HG03432 (cell line): Measurements from ENCODE around the gene SMARCA4.
"Not testable (repeated sequence)": the region's sequence is repeated elsewhere in the genome, so short reads cannot be mapped to it uniquely, and the experiment has no call there.

ENCODE experiments used
- ATAC-seq: cut with Tn5 transposase; IDR thresholded peaks from one replicate; pipeline ENCODE4 v1.9.1; 2021; ENCODE audit warnings: mild to moderate bottlenecking, moderate library complexity; ENCODE audit not compliant: unreplicated experiment

The SMARCA4 gene

DNA sequence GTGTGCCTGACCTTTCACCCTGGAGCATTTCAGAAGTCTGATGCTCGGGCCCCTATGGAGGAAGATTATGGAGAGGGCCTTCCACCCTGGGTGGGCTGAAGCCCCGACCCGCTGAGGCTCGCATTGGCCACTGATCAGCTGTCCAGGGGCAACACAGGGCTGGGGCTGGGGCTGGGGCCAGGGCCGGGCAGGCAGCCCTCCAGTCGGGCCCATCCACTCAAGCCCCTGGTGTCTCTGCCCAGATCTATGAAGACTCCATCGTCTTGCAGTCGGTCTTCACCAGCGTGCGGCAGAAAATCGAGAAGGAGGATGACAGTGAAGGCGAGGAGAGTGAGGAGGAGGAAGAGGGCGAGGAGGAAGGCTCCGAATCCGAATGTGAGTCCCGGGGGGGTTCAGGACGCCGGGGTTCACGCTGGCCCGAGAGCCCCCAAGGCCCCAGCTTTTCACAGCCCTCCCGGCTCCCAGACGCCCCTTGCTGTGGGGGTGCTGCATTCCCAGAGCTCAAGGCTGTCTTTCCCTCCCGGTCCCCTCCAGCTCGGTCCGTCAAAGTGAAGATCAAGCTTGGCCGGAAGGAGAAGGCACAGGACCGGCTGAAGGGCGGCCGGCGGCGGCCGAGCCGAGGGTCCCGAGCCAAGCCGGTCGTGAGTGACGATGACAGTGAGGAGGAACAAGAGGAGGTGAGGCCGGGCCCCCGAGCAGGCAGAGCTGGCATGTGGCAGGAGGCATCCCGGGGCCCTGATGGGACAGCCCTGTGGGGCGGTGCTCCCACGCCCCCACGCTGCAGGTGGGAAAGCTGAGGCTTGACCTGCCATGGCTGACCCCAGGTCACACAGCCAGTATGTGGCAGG is 98.9 kb downstream of the SMARCA4 start:
- no peak for ATAC-seq

DNA sequence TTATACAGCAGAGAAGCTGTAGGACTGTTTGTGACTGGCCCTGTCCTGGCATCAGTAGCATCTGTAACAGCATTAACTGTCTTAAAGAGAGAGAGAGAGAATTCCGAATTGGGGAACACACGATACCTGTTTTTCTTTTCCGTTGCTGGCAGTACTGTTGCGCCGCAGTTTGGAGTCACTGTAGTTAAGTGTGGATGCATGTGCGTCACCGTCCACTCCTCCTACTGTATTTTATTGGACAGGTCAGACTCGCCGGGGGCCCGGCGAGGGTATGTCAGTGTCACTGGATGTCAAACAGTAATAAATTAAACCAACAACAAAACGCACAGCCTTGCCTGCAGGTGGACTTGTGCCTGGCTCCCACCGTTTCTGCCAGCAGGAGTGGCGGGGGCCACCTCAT is 101.1 kb downstream of the SMARCA4 start:
- no peak for ATAC-seq

DNA sequence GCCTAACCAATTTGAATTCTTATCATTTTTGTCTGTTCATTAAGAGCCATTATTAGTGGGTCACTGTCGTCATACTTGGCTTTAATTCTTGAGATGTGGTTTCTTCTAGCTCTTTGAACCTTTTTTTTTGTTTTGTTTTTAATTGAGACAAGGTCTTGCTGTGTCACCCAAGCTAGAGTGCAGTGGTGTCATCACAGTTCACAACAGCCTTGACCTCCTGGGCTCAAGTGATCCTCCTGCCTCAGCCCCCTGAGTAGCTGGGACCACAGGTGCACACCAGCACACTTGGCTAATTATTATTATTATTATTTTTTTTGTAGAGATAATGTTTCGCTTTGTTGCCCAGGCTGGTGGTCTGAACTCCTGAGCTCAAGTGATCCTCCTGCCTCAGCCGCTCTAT is 102.6 kb downstream of the SMARCA4 start:
- no peak for ATAC-seq

DNA sequence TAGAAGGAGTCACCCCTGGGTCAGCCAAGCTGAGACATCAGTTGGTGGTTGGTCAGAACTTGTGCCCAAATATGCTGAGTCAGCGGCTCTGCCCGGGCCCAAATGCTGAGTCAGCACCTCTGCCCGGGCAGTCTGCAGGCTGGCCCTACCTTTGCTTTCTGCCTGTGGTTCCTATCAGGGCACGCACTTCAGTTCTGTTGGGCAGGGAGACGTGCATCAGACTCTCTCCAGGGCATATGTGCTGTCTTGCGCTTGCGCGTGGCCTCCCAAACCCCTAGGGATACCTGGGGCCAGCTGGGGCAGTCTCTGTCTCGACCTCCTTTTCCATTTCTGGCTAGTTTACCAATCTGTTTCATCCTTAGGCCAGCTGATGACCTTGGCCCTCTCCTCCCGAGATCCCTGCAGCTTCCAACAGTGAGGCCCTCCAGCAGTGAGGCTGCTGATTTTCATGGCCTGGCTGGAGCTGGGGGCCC is 104.0 kb downstream of the SMARCA4 start:
- ATAC-seq: no peak

DNA sequence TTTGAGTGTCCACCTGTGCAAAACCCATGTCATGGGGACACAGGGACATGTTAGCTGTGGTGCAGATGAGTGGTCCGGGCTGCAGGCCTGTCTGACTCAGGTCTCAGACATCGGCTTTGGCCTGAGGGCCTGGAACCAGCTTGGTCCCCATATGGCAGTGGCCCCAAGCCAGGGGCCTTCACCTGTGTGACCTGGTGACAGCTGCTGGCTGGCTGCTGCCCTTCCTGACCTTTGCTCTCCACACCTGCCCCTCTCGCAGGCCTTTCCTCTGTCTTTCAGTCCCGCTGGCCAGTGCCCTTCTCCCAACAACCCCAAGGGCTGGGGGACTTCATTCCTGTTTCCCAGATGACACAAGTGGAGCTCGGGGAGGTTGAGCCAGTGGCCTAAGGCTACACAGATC is 105.5 kb downstream of the SMARCA4 start:
- ATAC-seq: no peak

DNA sequence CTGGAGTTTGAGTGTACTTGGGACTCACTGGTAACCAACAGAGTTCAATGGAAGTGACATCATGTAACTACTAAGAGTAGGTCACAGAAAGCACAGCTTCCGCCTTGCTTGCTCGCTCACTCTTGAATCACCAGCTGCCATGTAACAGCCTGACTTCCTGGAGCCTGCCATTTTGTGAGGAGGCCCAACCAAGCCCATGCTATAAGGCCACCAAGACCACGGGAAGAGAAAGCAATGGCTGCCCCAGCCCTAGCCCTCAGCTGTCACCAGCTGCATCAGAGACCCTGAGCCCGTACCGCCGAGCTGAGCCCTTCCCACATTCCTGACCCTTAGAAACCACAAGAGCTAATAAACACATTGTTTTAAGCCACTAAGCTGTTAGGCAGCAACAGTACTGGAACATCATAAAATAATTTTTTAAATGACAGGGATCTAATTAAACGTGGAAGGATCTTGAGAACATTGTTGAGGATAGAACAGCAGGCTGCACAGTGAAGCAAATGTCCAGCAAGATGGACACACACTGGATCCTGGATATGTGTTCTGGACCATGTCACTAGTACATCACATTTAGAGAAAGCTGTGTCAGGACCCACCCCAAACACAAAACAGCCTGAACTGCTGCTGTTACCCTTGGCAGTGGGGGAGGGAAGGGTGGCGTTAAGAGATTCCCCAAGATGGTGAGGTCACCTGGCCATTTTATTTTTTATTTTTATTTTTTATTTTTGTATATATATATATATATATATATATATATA is 106.7 kb downstream of the SMARCA4 start:
- no peak for ATAC-seq

DNA sequence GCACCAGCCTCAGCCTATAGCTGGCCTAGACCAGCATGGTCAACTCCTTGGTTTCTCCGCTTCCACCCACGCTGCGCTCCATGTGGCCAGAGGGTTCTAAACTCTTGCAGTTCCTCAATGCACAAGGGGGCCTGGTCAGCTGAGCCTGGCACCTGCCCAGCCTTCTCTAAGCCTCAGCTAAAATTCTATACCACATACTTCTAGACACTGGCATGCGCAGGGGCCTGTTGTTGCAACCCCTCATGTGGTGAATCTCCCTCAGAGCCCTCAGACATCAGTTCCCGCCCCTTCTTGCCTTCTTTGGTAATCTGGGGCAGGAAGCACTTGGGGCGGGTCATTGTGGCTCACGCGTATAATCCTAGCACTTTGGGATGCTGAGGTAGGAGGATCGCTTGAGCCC is 108.7 kb downstream of the SMARCA4 start:
- ATAC-seq: no peak

DNA sequence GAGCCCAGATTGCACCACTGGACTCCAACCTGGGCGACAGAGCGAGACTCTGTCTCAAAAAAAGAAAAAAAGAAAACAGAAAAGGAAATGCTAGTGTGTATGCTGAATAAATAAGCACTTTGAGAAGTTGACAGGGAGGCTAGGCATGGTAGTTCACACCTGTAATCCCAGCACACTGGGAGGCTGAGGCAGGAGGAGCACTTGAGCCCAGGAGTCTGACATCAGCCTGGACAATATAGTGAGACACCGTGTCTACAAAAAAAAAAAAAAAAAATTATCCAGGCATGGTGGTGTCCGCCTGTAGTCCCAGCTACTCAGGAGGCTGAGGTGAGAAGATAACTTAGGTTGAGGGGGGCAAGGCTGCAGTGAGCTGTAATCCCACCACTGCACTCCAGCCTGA is 109.3 kb downstream of the SMARCA4 start:
- no peak for ATAC-seq

DNA sequence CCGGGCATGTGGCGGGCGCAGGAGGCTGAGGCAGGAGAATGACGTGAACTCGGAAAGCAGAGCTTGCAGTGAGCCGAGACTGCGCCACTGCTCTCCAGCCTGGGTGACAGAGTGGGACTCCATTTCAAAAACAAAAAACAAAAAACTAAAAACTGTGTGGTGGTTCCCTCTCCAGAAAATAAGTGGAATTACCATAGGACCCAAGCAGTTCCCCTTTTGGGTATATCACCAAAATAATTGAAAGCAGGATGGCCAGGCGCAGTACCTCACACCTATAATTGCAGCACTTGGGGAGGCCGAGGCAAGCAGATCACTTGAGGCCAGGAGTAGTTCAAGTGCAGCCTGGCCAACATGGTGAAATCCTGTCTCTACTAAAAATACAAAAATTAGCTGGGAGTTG is 112.7 kb downstream of the SMARCA4 start:
- ATAC-seq: no peak

DNA sequence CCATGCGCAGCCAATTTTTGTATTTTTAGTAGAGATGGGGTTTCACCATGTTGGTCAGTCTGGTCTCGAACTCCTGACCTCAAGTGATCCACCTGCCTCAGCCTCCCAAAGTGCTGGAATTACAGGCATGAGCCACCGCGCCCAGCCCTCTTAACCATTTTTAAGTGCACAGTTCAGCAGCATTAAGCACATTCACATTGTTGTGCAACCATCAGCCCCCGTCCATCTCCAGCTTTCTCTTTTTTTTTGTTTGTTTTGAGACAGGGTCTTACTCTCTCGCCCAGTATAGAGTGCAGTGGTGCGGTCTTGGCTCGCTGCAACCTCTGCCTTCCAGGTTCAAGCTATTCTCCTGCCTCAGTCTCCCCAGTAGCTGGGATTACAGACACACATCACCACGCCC is 116.0 kb downstream of the SMARCA4 start:
- ATAC-seq: not testable (repeated sequence)

DNA sequence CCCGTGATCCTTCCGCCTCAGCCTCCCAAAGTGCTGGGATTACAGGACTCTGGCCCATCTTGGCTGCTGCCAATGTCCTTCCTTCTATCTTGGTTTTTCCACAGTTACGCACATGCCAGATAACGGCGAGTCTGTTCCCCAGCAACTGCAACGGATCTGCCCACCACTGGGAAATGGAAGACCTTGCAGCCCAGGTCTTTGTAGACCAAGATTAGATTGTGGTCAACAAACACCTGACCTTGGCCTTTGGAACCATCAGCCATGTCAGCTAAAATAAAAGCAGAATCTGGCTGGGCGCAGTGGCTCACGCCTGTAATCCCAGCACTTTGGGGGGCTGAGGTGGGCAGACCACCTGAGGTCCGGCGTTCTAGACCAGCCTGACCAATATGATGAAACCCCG is 118.1 kb downstream of the SMARCA4 start:
- no peak for ATAC-seq

DNA sequence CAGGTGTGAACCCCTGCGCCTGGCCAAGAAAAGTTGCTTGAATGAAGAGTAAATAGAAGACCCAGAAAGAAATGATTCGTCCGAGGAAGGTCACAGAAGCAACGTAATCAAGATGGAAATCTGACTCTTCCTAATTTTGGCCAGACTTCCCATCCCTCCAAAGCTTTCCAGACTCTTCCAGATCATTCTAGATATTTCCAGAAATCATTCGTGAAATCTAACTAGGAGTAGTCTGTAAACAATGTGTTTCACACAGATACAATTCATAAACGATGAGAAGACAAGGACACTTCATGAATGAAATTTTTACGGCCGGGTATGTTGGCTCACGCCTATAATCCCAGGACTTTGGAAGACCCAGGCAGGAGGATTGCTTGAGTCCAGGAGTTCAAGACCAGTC is 119.2 kb downstream of the SMARCA4 start:
- ATAC-seq: no peak

DNA sequence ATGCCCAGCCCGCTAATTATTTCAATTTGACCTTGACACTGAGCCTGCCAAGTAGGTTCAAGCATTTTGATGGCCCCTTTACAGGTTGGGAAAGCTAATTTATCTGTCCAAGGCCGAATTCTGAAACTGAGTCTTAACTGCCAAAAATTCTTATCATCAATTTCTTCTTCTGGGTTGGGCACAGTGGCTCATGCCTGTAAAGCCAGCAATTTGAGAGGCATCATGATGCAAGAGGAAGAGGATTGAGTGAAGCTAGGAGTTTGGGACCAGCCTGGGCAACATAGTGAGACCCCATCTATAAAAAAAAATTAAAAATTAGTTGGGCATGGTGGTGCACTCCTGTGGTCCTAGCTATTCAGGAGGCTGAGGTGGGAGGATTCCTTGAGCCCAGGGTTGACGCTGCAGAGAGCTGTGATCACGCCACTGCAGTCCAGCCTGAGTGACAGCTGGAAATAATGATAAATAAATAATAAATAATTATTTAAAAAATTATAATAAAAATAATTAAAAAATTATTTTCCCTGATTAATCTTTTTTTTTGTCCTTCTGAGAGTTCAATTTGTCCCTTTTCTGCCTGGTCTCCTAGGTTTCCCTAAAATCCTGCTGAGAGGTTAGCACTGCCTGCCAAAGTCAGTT is 127.2 kb downstream of the SMARCA4 start:
- ATAC-seq: no peak

DNA sequence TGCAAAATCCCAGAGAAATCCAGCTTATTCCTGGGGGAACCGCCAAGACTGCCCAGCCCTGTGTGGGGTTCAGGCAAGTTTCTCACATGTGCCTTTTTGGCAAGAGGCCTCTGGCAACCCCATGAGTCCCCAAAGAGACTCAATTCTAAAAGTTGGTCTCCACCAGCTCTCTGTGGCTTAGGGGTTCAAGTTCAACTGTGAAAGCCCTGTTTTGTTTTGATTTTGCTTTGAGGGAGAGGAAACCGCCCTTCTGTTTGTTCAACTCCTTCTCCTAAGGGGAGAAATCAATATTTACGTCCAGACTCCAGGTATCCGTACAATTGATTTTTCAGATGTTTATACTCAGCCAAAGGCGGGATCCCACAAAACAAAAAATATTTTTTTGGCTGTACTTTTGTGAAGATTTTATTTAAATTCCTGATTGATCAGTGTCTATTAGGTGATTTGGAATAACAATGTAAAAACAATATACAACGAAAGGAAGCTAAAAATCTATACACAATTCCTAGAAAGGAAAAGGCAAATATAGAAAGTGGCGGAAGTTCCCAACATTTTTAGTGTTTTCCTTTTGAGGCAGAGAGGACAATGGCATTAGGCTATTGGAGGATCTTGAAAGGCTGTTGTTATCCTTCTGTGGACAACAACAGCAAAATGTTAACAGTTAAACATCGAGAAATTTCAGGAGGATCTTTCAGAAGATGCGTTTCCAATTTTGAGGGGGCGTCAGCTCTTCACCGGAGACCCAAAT is 127.8 kb downstream of the SMARCA4 start:
- ATAC-seq: no peak

DNA sequence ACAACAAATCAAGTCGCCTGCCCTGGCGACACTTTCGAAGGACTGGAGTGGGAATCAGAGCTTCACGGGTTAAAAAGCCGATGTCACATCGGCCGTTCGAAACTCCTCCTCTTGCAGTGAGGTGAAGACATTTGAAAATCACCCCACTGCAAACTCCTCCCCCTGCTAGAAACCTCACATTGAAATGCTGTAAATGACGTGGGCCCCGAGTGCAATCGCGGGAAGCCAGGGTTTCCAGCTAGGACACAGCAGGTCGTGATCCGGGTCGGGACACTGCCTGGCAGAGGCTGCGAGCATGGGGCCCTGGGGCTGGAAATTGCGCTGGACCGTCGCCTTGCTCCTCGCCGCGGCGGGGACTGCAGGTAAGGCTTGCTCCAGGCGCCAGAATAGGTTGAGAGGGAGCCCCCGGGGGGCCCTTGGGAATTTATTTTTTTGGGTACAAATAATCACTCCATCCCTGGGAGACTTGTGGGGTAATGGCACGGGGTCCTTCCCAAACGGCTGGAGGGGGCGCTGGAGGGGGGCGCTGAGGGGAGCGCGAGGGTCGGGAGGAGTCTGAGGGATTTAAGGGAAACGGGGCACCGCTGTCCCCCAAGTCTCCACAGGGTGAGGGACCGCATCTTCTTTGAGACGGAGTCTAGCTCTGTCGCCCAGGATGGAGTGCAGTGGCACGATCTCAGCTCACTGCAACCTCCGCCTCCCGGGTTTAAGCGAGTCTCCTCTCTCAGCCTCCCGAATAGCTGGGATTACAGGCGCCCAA is 128.6 kb downstream of the SMARCA4 start, which contains the start of gene LDLR:
TSS of gene LDLR (plus strand) at position 210 of the 760 bp plus-strand sequence. CDS start at position 296, 86 bp downstream.
- ATAC-seq: no peak

DNA sequence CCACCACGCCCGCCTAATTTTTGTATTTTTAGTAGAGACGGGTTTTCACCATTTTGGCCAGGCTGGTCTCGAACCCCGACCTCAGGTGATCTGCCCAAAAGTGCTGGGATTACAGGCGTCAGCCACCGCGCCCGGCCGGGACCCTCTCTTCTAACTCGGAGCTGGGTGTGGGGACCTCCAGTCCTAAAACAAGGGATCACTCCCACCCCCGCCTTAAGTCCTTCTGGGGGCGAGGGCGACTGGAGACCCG is 129.1 kb downstream of the SMARCA4 start:
- ATAC-seq: peak; percentile 14

DNA sequence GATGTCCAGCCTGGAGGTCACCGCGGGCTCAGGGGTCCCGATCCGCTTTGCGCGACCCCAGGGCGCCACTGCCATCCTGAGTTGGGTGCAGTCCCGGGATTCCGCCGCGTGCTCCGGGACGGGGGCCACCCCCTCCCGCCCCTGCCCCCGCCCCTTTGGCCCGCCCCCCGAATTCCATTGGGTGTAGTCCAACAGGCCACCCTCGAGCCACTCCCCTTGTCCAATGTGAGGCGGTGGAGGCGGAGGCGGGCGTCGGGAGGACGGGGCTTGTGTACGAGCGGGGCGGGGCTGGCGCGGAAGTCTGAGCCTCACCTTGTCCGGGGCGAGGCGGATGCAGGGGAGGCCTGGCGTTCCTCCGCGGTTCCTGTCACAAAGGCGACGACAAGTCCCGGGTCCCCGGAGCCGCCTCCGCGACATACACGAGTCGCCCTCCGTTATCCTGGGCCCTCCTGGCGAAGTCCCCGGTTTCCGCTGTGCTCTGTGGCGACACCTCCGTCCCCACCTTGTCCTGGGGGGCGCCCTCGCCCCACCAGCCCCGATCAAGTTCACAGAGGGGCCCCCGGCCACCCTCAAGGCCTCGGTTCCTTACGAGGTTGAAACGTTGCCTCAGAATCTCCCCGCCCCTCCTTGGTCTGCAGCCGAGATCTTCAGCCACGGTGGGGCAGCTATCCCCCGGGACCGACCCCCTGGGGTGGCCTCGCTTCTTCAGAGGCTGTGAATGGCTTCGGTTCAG is 129.6 kb downstream of the SMARCA4 start:
- ATAC-seq: peak; percentile 85

DNA sequence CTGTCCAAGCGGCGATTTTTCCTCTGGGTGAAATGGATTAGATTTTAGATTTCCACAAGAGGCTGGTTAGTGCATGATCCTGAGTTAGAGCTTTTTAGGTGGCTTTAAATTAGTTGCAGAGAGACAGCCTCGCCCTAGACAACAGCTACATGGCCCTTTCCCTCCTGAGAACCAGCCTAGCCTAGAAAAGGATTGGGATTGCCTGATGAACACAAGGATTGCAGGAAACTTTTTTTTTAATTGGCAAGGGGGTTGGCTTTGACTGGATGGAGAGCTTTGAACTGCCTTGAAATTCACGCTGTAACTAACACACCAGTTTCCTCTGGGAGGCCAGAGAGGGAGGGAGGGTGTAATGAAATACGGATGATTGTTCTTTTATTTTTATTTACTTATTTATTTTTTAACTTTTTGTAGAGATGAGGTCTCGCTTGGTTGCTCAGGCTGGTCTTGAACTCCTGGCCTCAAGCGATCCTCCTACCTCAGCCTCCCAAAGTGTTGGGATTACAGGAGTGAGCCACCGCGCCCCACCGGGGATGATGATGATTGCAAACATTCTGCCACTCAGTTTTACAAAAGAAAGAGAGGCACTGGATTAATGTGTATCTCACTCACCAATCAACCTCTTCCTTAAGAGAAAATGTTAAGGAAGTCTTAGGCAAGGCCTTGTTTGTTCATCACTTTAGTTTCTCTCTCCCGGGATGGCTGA is 130.3 kb downstream of the SMARCA4 start:
- ATAC-seq: no peak

DNA sequence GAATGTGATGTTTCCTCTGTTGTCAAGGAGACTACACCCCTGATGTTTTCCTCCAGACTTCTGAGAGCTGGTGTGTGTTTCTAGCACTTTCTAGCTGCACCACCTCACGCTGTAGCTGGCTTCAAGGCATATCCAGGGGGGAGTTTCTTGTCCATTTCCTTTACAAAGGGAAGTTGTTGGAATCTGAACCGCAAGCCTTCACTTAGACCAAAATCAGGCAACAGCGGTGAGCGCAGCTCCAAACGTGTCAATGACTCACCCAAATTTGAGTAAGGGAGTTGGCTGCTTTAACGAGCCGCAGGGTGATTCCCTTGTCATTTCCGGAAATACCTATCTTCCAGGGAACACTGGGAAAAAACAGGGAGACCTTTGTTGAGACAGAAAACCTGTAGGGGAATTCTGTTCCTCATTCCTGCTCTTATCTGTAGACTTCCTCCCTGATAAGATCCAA is 130.9 kb downstream of the SMARCA4 start:
- ATAC-seq: no peak
